Activated CD4-positive, alpha-beta T cell treated with anti-CD3 and anti-CD28 coated beads, Interleukin-2, amount 50 U/mL, for 24 hours (primary cell): ENCODE results near the gene NF1.
"Not testable (repeated sequence)": the region's sequence is repeated elsewhere in the genome, so short reads cannot be mapped to it uniquely, and the experiment has no call there.

Experiments used
- DNase-seq, 2 donors: peaks; one replicate each; pipeline ENCODE4 v3.0.0-alpha.2; 2020; ENCODE audit warnings: low read depth in 1 of 2, low spot score in 1 of 2

Gene NF1

GRCh38 chr17:31130286-31131224, 35.8 kb downstream of the NF1 start:
- no peak for DNase-seq

DNA sequence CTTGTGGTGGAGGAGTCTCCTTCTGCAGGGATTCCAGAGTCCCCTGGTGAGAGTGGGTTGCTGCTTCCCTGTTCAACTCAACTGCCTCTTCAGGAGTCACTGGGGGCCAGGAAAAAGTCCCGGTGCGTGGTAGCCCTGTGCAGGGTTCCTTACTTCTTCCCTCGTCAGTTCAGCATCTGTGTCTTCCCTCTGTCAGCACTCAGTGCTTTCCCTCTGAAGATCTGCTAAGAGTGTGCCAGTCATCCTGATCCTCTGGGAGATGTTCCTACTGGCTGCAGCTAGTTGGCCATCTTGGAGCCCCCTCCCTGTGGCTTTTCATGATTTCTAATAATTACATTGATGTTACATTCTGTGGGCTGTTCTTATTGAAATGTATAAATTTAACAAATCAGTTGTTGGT, 36.5 kb downstream of the NF1 start:
- no peak for DNase-seq

- DNase-seq = no peak
These were observed 38.2 kb downstream of the NF1 start for GRCh38 chr17:31132977-31133376.

DNA sequence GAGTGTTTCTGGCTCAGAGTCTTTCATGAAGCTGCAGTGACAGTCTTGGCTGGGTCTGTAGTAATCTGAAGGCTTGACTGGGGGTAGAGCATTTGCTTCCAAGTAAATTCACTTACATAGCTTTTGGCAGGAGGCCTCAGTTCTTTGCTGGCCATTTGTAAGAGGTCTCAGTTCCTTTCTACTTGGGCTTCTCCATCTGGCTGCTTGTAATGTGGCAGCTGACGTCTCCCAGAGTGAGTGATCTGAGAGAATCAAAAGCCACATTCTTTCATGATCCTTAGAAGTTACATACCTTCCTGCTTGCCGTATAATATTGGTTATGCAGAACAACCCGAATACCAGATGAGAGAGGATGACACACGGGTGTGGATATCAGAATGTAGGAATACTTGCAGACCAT, 39.8 kb downstream of the NF1 start:
- DNase-seq = no peak

DNA sequence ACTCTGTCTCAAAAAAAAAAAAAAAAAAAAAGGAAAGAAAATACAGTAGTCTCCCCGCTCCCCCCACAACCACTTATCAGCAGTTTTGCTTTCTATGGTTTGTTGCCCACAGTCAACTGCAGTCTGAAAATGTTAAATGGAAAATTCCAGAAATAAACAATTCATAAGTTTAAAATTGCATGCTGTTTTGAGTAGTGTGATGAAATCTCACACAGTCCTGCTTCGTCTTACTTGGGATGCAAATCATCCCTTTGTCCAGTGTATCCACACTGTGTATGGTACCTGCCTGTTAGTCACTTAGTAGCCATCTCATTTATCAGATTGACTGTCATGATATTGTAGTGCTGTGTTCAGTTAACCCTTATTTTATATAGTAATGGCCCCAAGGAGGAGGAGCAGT, 41.5 kb downstream of the NF1 start:
- no peak for DNase-seq

DNA sequence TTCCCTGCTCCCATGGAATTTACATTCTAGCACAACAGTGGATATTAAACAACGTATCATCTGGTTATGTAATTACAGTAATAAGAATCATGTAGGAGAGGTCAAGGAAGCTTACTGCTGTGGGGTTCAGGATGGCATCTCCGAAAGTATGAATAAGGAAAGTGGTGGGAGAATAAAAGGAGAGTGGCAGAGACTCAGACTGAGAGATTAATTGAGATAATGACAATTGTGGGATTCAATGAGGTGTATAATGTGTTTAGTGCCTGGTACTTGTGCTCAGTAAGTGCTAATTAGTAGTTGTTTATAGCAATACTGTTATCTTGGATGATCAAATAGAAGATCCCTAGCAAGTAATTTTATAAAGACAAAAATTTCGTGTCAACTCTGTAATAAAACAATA, 45.3 kb downstream of the NF1 start:
- DNase-seq = no peak

DNA sequence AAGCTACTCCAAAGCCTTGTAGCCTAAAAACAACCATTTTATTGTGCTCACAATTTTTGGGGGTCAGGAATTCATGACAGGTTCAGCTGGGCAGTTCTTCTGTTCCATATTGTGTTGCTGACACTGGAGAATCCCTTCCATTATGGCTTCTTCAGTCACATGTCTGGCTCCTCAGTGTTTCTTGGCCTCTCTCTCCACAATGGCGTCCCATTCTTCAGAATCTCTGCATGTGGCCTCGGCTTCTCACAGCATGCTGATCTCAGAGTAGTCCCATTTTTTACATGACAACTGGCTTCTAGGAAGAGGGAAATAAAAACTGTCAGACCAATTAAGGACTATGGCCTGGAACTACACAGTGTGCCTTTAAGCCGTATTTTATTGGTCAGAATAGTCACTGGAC, 49.7 kb downstream of the NF1 start:
- DNase-seq = no peak

- DNase-seq = no peak
These were observed 50.1 kb downstream of the NF1 start for GRCh38 chr17:31144836-31145235.

- no peak for DNase-seq
These were observed 52.9 kb downstream of the NF1 start for GRCh38 chr17:31147507-31148202.

DNA sequence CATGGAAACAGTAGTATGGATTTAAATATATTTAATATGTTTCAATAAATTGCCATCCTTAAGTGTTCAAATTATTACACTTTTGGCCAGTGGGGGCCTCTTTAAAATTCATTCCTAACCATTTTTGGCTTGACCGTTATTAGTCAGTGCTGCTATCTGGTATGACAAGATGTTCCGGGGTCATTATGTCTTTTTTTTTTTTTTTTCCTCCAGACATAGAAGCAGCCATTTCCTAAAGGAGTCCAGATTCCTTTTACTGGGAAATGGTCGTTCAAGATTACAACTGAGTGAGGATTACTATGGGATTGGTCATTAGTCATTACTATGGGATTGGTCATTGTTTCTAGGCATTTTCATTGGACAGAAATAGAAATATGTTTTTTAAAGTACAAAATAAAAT, 53.4 kb downstream of the NF1 start:
- DNase-seq = no peak

DNA sequence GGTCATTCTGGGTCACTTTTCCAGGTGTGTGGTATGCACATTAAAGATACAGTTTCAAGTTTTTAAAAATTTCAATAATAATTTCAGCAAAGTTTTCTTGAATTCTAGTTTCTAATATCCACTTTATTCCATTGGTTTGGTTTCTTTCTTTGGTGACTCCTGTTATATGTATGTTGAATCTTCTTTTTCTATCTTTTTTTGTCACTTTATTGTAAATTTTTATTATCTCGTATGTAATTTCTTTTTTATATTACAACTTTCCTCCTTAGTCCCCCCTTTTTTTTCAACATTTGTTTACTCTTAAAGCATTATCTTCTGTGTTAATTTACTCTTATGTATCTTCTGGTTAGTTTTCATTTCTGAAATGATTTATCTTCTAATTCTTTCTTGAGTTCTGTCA, 57.5 kb downstream of the NF1 start:
- DNase-seq = no peak

DNA sequence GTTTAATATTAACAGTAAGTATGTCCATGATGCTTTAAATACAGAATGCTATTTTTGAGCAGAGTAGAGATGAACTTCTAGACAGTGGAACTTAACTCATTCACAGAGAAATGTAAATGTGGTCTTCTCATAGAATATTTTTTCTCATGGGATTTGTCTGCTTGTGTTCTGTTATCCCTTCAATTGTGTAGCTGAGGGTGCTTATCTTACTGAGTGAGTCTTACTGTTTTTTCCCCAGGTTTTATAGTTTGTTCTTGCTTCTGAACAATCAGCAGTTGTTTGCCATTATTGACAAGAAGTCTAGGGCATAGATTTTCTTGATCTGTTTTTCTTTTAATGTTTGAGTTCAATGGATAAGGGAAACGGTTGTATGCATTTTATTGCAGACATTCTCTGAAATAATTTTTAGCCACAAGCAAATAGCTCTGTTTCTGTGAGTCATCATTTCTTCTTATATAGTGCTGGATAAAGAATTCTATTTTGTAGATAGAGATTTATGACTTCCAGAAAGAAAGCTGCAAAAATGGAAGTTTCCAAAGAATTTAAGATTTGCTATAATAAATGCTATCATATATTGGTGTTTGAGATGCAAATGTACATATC, 60.5 kb downstream of the NF1 start:
- DNase-seq = no peak

- no peak for DNase-seq
These were observed 61.5 kb downstream of the NF1 start for GRCh38 chr17:31156326-31156725.

DNA sequence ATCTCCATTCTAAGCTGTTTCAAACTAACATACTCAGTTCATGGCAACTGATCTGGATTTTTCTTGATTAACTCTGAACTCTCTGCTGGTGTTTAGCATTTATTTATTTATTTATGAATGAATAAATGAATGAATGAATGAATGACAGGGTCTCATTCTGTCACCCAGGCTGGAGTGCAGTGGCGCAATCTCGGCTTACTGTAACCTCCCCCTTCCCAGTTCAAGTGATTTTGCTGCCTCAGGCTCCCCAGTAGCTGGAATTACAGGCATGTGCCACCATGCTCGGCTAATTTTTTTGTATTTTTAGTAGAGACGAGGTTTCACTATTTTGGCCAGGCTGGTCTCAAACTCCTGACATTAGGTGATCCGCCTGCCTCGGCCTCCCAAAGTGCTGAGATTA, 62.1 kb downstream of the NF1 start:
- not testable (repeated sequence) for DNase-seq

DNA sequence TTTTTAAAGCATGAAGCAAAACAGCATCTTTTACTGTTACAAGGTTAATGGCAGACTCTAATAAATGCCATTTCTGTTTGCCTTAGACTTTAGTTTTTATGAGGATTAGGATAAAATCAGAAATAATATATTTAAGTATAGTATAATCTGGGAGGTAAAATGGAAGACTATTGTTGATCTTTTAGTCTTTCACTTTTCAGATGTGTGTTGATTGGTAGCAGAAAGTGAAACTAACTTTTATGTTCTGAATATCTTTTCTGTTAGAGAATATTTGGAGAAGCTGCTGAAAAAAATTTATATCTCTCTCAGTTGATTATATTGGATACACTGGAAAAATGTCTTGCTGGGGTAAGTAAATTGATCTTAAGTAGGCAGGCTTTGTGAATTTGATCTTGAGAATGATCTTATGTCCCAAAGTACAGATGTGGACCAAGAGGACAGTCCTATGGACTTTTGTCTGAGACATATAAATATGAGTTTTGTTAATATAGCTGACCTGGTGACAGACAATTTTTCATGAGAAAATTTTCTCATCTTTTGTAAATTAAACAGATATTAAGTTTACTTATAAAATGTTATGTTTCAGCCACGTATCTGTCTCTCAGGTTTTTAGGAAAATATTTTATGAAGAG, 64.1 kb downstream of the NF1 start:
- no peak for DNase-seq

DNA sequence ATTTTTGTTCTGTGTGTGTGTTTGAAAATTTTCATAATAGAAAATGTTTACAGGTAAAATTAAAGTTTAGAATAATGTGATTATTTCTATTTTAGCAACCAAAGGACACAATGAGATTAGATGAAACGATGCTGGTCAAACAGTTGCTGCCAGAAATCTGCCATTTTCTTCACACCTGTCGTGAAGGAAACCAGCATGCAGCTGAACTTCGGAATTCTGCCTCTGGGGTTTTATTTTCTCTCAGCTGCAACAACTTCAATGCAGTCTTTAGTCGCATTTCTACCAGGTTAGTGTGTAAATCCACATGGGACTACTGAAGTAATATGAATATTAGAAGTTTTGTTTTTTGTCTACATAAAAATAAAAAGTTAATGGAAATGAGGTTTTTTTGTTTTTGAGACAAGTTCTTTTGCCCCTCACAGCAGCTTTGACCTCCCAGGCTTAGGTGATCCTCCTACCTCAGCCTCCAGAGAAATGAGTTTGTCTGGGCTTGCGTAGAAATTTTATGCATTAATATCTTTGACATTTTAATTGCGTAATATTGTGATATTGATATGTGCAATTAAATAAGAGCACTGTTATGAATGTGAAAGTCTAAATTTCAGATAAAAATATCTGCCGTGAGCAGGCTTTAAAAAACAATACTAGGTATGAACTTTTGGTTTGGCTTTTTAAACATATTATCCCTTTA, 68.5 kb downstream of the NF1 start:
- DNase-seq = no peak

DNA sequence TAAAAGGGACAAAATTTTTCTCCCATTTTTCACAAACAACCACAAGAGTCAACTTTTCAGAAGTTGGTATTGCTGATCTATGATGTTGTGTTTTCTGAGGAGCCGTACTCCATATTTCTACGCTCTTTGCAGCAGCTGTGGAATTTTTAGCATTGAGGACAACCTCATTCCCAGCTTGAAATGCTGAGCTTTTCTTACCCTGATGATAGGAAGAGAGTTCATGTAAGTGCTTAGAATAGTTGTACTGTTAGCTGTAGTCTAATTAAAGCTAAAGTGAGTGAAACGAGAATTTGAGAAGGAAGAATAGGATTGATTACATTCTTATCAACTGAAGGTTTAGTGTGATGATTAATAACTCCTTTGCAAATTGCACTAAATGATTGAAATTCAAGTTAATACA, 72.3 kb downstream of the NF1 start:
- DNase-seq = no peak

GRCh38 chr17:31171701-31172100, 76.9 kb downstream of the NF1 start:
- DNase-seq = no peak

GRCh38 chr17:31172388-31172787, 77.6 kb downstream of the NF1 start:
- no peak for DNase-seq

- DNase-seq = no peak
These were observed 79.4 kb downstream of the NF1 start for GRCh38 chr17:31174215-31174614.

GRCh38 chr17:31175237-31175636, 80.5 kb downstream of the NF1 start:
- DNase-seq = no peak
